Subcutaneous abdominal adipose tissue (tissue), 5 donors: Measurements from ENCODE around the gene YPEL3.

ENCODE experiments used
- H3K27ac ChIP-seq: one replicate; pipeline ENCODE4 v1.7.0; 2013; ENCODE audit warnings: low read depth, mild to moderate bottlenecking, inconsistent platforms, low read length, moderate library complexity
- H3K27me3 ChIP-seq, 5 donors: one replicate each; pipeline ENCODE4 v1.7.0; 2013; ENCODE audit warnings: low read length in 5 of 5, inconsistent platforms in 1 of 5; ENCODE audit not compliant: control insufficient read depth in 5 of 5, insufficient read depth in 4 of 5
- H3K36me3 ChIP-seq, 5 donors: one replicate each; pipeline ENCODE4 v1.7.0; 2013; ENCODE audit warnings: low read length in 5 of 5; ENCODE audit not compliant: control insufficient read depth in 5 of 5, insufficient read depth in 5 of 5
- H3K4me1 ChIP-seq, 5 donors: one replicate each; pipeline ENCODE4 v1.7.0; 2013; ENCODE audit warnings: low read length in 5 of 5, mild to moderate bottlenecking in 3 of 5, moderate library complexity in 1 of 5; ENCODE audit not compliant: control insufficient read depth in 5 of 5, insufficient read depth in 5 of 5
- H3K4me3 ChIP-seq, 5 donors: one replicate each; pipeline ENCODE4 v1.7.0; 2013; ENCODE audit warnings: low read length in 5 of 5, low read depth in 1 of 5
- H3K9ac ChIP-seq, 5 donors: one replicate each; pipeline ENCODE4 v1.7.0; 2013; ENCODE audit warnings: low read length in 5 of 5, mild to moderate bottlenecking in 4 of 5, moderate library complexity in 3 of 5
- H3K9me3 ChIP-seq, 5 donors: one replicate each; pipeline ENCODE4 v1.7.0; 2013; ENCODE audit warnings: low read length in 5 of 5; ENCODE audit not compliant: control insufficient read depth in 5 of 5
- donor health status: healthy.
- donor health status: healthy.
- donor health status: healthy.
- donor health status: healthy.
- donor health status: healthy.

The YPEL3 gene

DNA sequence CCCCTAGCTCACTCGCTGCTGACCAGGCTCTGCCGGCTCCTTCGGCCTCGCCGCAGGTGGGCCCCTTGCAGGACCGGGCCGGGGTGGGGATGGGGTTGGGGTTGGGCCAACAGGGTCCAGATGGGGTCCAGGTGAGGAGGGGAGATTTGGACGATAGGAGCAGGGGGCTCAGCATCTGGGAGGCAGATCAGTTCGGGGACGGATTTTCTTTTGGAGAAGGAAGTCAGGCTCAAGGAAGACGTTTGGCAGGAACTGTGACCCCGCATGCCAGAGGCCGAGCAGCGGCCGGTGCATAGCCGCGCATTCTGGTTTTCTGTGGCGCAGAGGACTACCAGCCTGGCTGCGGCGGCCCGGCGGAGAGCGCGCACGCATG is 31.3 kb downstream of the YPEL3 start:
- peak overlapping the region; percentile 26 to 88 (median 87) for H3K9ac ChIP-seq
- peaks cover 23 to 75% (median 71%) of the 10 kb centered on the region in 5 donors for H3K4me1 ChIP-seq
- H3K27ac ChIP-seq = peak overlapping the region; percentile 97
- peaks cover 0 to 29% (median 24%) of the 10 kb centered on the region in 5 donors for H3K36me3 ChIP-seq
- H3K4me3 ChIP-seq = peak overlapping the region; percentile 81 to 98 (median 85)
- no peaks in the 10 kb centered on the region for H3K27me3 ChIP-seq
- H3K9me3 ChIP-seq = no peaks in the 10 kb centered on the region

DNA sequence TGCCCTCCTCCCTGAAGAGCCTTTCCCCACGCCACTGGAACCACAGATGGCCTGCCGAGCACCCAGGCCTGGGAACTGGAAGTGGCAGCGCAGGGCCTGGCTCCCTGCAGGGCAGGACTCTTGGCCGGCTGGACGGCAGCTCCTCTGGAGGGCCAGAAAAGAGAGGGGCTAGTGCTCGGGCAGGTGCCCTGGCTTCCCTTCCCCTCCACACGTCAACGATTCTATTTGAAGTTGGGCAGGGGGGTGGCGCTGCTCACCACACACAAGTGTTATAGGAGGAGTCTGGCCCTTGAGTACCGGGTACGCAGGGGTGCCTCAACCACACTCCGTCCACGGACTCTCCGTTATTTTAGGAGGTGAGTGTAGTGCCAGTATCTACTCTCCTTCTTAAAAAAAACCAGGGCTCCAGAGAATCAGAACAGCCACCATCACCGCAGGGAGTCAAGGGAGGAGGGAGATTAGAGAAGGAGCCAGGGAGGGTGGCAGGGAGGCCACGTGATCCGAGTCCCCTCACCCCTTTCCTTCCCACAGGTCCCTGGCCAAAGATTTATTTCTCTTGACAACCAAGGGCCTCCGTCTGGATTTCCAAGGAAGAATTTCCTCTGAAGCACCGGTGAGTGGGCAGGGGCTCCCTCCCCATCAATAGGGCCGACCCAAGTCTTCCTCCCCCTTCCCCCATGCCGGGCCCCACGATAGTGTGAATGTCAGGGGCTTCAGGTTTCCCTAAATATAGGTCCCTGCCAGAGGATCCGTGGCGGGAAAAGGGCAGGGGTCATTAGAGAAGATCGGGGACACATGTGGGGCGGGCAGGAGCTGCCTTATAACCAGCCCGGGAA is 31.9 kb downstream of the YPEL3 start:
- Histone ChIP-seq H3K27me3 (no peaks in the 10 kb centered on the region), H3K4me1 (peaks cover 20 to 69% (median 65%) of the 10 kb centered on the region in 5 donors), H3K4me3 (peak overlapping the region; percentile 81 to 98 (median 85)), H3K36me3 (peaks cover 0 to 23% (median 18%) of the 10 kb centered on the region in 5 donors), H3K27ac (peak overlapping the region; percentile 97), H3K9ac (peak overlapping the region; percentile 71 to 88 (median 87)), H3K9me3 (no peaks in the 10 kb centered on the region)

DNA sequence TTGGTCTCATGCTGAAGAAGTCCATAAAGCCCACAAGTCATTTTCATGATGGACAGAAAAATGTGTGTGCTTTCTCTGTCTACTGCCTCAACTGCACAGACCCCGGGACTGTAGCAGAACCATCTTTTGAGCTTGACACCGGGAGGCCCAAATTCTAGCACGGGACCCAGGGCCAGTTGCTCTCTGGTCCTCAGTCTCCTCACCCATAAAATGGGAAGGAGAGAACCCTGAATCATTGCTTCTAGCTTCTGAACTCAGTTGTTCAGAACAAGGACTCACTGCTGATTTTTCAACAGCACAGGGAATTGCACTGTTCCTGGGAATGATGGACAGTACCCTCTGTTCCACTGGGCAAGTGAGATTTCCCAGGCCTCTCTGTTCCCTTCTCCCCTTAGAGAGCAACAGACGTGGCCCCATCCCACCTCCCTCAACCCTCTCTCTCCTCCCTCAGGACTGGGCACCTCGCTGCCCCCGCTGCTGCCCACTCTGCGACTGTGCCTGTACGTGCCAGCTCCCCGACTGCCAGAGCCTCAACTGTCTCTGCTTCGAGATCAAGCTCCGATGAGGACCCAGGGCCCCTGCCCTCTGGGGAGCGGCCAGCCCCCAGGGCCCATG is 32.6 kb downstream of the YPEL3 start:
- Histone ChIP-seq H3K36me3 (peaks cover 0 to 15% (median 11%) of the 10 kb centered on the region in 5 donors), H3K4me3 (peak overlapping the region in 4 of 5 donors; percentile 81 to 98 (median 91)), H3K9ac (peak overlapping the region; percentile 71 to 88 (median 87)), H3K27ac (peak overlapping the region; percentile 97), H3K9me3 (no peaks in the 10 kb centered on the region), H3K4me1 (peaks cover 18 to 62% (median 58%) of the 10 kb centered on the region in 5 donors), H3K27me3 (no peaks in the 10 kb centered on the region)

DNA sequence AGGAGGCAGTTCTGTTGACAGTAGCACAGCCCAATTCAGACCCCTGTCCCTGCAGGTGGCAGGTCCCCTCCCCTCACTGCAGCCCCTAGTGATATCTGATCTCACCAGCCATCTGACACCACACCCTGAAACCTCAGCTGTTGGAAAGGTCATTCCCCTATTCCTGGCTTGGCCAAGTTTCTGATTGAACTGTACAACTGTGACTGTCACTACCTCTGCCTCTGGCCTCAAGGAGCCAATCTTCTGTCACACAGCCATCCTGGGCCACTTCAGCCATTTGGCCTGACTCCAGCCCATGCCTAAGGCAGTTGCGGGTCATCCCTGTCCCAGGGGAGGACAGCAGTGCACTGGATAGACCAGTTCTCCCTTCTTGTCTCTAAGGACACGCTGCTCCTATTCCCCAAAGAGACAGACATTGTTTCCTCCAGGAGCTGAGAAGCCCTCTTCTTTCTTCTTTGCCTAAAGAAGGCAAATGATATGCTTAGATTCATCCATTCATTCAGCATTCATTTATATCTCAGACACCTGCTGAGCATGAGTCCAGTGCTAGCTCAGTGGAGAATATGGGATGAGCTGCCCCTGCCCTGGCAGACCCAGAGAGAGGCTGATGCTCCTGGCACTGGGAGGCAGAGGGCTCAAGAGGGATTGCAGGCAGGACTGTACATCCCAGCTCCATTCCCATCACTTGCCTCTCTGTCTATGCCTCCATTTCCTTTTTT is 35.0 kb downstream of the YPEL3 start:
- no peak overlapping the region for H3K27ac ChIP-seq
- H3K4me3 ChIP-seq = no peak overlapping the region
- H3K27me3 ChIP-seq = no peaks in the 10 kb centered on the region
- H3K36me3 ChIP-seq = no peaks in the 10 kb centered on the region
- H3K9me3 ChIP-seq = no peaks in the 10 kb centered on the region
- H3K9ac ChIP-seq = peak overlapping the region in 1 of 5 donors; percentile 51
- H3K4me1 ChIP-seq = peaks cover 10 to 40% (median 36%) of the 10 kb centered on the region in 5 donors

- H3K4me1 ChIP-seq = peaks cover 10 to 37% (median 36%) of the 10 kb centered on the region in 5 donors
- H3K27me3 ChIP-seq = no peaks in the 10 kb centered on the region
- no peak overlapping the region for H3K27ac ChIP-seq
- no peaks in the 10 kb centered on the region for H3K9me3 ChIP-seq
- peak overlapping the region in 1 of 5 donors; percentile 51 for H3K9ac ChIP-seq
- no peak overlapping the region for H3K4me3 ChIP-seq
- H3K36me3 ChIP-seq = no peaks in the 10 kb centered on the region
Measured at GRCh38 chr16:30060346-30060745, 35.7 kb downstream of the YPEL3 start.

GRCh38 chr16:30054959-30055553 is 41.0 kb downstream of the YPEL3 start:
- no peak overlapping the region for H3K27ac ChIP-seq
- H3K36me3 ChIP-seq = no peaks in the 10 kb centered on the region
- H3K4me3 ChIP-seq = no peak overlapping the region
- H3K9ac ChIP-seq = no peak overlapping the region
- no peaks in the 10 kb centered on the region for H3K27me3 ChIP-seq
- H3K4me1 ChIP-seq = peaks cover 0 to 22% (median 11%) of the 10 kb centered on the region in 5 donors
- H3K9me3 ChIP-seq = no peaks in the 10 kb centered on the region

GRCh38 chr16:30054451-30054850 is 41.6 kb downstream of the YPEL3 start:
- Histone ChIP-seq H3K9ac (no peak overlapping the region), H3K27ac (no peak overlapping the region), H3K27me3 (no peaks in the 10 kb centered on the region), H3K36me3 (no peaks in the 10 kb centered on the region), H3K4me1 (peaks cover 0 to 20% (median 11%) of the 10 kb centered on the region in 5 donors), H3K4me3 (no peak overlapping the region), H3K9me3 (no peaks in the 10 kb centered on the region)

- peaks cover 0 to 20% (median 11%) of the 10 kb centered on the region in 5 donors for H3K4me1 ChIP-seq
- peak overlapping the region; percentile 73 to 86 (median 76) for H3K4me3 ChIP-seq
- peak overlapping the region in 3 of 5 donors; percentile 67 to 72 (median 71) for H3K9ac ChIP-seq
- H3K27ac ChIP-seq = peak overlapping the region; percentile 54
- H3K36me3 ChIP-seq = no peaks in the 10 kb centered on the region
- H3K27me3 ChIP-seq = no peaks in the 10 kb centered on the region
- H3K9me3 ChIP-seq = no peaks in the 10 kb centered on the region
Measured at GRCh38 chr16:30053376-30054015, 42.5 kb downstream of the YPEL3 start.

DNA sequence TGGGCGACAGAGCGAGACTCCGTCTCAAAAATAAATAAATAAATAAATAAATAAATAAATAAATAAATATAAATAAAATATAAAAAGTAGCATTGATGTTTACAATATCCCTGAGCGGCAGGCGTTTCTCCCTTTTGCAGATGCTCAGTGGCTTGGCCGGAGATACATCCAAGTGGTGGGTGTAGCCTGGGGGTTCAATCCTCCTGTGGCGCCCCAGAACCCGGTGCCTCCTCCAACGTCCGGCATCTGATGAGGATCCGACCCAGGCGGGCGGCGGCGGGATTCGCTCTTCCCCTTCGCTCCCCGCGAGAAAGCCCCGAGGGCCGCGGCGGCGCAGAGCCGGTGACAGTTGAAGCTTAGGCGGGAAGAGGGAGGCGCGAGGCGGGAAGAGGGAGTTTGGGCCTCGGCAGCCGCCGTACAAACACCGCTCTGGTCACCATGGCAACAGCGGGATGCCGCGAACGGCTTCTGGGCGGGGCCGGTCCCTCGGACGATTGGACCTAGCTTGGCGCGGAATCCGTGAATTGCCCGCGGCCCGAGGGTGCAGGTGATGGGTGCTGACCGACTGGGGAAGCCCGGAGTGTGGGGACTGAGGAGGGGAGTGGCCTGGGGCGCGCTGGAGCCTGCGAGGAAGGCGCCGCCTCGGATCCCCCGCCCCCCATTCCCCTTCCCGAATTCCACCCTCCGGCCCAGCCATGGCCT is 43.2 kb downstream of the YPEL3 start:
- Histone ChIP-seq H3K9ac (peak overlapping the region in 4 of 5 donors; percentile 51 to 72 (median 69)), H3K4me3 (peak overlapping the region; percentile 73 to 86 (median 76)), H3K9me3 (no peaks in the 10 kb centered on the region), H3K27me3 (no peaks in the 10 kb centered on the region), H3K4me1 (peaks cover 0 to 20% (median 11%) of the 10 kb centered on the region in 5 donors), H3K36me3 (no peaks in the 10 kb centered on the region), H3K27ac (peak overlapping the region; percentile 54)
